ENCODE measurements around the gene KCP. TPM values are rescaled to one million over a fixed set of nuclear protein-coding genes. Genes with fewer than 3 reads are reported as not detected.

Gene KCP
- total and polyA plus RNA-seq, 2 experiments from 2014 or later = 0.76 to 1.1 TPM

GRCh38 chr7:128899392-128899791, 11.1 kb downstream of the KCP start:
- Histone ChIP-seq H3K4me3 (no peak overlapping the region), H3F3A (replicated peaks; ENCODE audit: low read depth) (no peaks in the 10 kb centered on the region), H3K27me3 (ENCODE audit: insufficient read depth) (no peaks in the 10 kb centered on the region), H3K27ac (ENCODE audit: low read depth) (no peak overlapping the region), H3K4me2 (no peak overlapping the region), H4K20me1 (replicated peaks; ENCODE audit: insufficient read depth) (no peaks in the 10 kb centered on the region), H2AFZ (no peak overlapping the region), H3K4me1 (ENCODE audit: insufficient read depth) (no peaks in the 10 kb centered on the region), H3K79me2 (replicated peaks; ENCODE audit: insufficient read depth) (no peaks in the 10 kb centered on the region), H3K36me3 (ENCODE audit: insufficient read depth) (0 out of 2 replicates have a peak, but pooled peaks cover 7% of the 10 kb centered on the region), H3K9me2 (ENCODE audit: insufficient read depth) (0 out of 2 replicates have a peak, but pooled peaks cover 5% of the 10 kb centered on the region)
- H3K4me3 Mint-ChIP-seq = no peak overlapping the region
- no peak for TF ChIP-seq EZH2 (IDR thresholded peaks at IDR 0.05; ENCODE audit: low read depth, unreplicated experiment)
- no peak for TF ChIP-seq CREB1 (CRISPR knock-in tag; IDR thresholded peaks at IDR 0.05; ENCODE audit: low read depth)
- TF ChIP-seq ZNF114 (CRISPR knock-in tag; IDR thresholded peaks at IDR 0.05) = no peak
- TF ChIP-seq, protein P1, sequence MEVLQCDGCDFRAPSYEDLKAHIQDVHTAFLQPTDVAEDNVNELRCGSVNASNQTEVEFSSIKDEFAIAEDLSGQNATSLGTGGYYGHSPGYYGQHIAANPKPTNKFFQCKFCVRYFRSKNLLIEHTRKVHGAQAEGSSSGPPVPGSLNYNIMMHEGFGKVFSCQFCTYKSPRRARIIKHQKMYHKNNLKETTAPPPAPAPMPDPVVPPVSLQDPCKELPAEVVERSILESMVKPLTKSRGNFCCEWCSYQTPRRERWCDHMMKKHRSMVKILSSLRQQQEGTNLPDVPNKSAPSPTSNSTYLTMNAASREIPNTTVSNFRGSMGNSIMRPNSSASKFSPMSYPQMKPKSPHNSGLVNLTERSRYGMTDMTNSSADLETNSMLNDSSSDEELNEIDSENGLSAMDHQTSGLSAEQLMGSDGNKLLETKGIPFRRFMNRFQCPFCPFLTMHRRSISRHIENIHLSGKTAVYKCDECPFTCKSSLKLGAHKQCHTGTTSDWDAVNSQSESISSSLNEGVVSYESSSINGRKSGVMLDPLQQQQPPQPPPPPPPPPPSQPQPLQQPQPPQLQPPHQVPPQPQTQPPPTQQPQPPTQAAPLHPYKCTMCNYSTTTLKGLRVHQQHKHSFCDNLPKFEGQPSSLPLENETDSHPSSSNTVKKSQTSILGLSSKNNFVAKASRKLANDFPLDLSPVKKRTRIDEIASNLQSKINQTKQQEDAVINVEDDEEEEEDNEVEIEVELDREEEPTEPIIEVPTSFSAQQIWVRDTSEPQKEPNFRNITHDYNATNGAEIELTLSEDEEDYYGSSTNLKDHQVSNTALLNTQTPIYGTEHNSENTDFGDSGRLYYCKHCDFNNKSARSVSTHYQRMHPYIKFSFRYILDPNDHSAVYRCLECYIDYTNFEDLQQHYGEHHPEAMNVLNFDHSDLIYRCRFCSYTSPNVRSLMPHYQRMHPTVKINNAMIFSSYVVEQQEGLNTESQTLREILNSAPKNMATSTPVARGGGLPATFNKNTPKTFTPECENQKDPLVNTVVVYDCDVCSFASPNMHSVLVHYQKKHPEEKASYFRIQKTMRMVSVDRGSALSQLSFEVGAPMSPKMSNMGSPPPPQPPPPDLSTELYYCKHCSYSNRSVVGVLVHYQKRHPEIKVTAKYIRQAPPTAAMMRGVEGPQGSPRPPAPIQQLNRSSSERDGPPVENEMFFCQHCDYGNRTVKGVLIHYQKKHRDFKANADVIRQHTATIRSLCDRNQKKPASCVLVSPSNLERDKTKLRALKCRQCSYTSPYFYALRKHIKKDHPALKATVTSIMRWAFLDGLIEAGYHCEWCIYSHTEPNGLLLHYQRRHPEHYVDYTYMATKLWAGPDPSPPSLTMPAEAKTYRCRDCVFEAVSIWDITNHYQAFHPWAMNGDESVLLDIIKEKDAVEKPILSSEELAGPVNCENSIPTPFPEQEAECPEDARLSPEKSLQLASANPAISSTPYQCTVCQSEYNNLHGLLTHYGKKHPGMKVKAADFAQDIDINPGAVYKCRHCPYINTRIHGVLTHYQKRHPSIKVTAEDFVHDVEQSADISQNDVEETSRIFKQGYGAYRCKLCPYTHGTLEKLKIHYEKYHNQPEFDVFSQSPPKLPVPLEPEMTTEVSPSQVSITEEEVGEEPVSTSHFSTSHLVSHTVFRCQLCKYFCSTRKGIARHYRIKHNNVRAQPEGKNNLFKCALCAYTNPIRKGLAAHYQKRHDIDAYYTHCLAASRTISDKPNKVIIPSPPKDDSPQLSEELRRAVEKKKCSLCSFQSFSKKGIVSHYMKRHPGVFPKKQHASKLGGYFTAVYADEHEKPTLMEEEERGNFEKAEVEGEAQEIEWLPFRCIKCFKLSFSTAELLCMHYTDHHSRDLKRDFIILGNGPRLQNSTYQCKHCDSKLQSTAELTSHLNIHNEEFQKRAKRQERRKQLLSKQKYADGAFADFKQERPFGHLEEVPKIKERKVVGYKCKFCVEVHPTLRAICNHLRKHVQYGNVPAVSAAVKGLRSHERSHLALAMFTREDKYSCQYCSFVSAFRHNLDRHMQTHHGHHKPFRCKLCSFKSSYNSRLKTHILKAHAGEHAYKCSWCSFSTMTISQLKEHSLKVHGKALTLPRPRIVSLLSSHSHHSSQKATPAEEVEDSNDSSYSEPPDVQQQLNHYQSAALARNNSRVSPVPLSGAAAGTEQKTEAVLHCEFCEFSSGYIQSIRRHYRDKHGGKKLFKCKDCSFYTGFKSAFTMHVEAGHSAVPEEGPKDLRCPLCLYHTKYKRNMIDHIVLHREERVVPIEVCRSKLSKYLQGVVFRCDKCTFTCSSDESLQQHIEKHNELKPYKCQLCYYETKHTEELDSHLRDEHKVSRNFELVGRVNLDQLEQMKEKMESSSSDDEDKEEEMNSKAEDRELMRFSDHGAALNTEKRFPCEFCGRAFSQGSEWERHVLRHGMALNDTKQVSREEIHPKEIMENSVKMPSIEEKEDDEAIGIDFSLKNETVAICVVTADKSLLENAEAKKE (CRISPR knock-in tag; IDR thresholded peaks at IDR 0.05) = no peak
- no peak for TF ChIP-seq STAT1 (IDR thresholded peaks at IDR 0.05; ENCODE audit: unreplicated experiment)
- TF ChIP-seq, protein P2, sequence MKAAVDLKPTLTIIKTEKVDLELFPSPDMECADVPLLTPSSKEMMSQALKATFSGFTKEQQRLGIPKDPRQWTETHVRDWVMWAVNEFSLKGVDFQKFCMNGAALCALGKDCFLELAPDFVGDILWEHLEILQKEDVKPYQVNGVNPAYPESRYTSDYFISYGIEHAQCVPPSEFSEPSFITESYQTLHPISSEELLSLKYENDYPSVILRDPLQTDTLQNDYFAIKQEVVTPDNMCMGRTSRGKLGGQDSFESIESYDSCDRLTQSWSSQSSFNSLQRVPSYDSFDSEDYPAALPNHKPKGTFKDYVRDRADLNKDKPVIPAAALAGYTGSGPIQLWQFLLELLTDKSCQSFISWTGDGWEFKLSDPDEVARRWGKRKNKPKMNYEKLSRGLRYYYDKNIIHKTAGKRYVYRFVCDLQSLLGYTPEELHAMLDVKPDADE (IDR thresholded peaks at IDR 0.05) = no peak
- TF ChIP-seq, protein P3, sequence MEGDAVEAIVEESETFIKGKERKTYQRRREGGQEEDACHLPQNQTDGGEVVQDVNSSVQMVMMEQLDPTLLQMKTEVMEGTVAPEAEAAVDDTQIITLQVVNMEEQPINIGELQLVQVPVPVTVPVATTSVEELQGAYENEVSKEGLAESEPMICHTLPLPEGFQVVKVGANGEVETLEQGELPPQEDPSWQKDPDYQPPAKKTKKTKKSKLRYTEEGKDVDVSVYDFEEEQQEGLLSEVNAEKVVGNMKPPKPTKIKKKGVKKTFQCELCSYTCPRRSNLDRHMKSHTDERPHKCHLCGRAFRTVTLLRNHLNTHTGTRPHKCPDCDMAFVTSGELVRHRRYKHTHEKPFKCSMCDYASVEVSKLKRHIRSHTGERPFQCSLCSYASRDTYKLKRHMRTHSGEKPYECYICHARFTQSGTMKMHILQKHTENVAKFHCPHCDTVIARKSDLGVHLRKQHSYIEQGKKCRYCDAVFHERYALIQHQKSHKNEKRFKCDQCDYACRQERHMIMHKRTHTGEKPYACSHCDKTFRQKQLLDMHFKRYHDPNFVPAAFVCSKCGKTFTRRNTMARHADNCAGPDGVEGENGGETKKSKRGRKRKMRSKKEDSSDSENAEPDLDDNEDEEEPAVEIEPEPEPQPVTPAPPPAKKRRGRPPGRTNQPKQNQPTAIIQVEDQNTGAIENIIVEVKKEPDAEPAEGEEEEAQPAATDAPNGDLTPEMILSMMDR (conservative IDR thresholded peaks at IDR 0.05; ENCODE audit: low read depth in 2 of 2) = no peak
- TF ChIP-seq EZH2phosphoT487 (IDR thresholded peaks at IDR 0.05; ENCODE audit: unreplicated experiment) = no peak
- TF ChIP-seq POLR2AphosphoS5 (IDR thresholded peaks at IDR 0.05; ENCODE audit: low read depth) = no peak
- no peak for TF ChIP-seq REST (IDR thresholded peaks at IDR 0.05; ENCODE audit: unreplicated experiment)
- TF ChIP-seq NANOG (IDR thresholded peaks at IDR 0.05; ENCODE audit: borderline replicate concordance) = no peak
- TF ChIP-seq ZNF331 (CRISPR knock-in tag; IDR thresholded peaks at IDR 0.05; ENCODE audit: low read depth) = no peak
- TF ChIP-seq JUNB (IDR thresholded peaks at IDR 0.05; ENCODE audit: unreplicated experiment) = no peak
- no peak for DNase-seq (ENCODE audit: low spot score)
- no peak for ATAC-seq
- H3K4me1 Mint-ChIP-seq = peaks cover 1% of the 10 kb centered on the region; the same call in 1 of the 3 replicates
- H3K27me3 Mint-ChIP-seq (ENCODE audit: insufficient read depth, low read depth, poor library complexity) = peaks cover 5% of the 10 kb centered on the region
- H3K27ac Mint-ChIP-seq = no peak overlapping the region
- H3K9me3 Mint-ChIP-seq = peaks cover 13% of the 10 kb centered on the region; the same call in 2 of the 3 replicates
- peaks cover 4% of the 10 kb centered on the region for H3K36me3 Mint-ChIP-seq (ENCODE audit: low read depth)
